ENCODE measurements around the gene RAC3. TPM values are rescaled to one million over a fixed set of nuclear protein-coding genes. Genes with fewer than 3 reads are reported as not detected.
A peak's percentile ranks its signal among the peaks of the same experiment; 100 is the strongest.

RAC3 gene
- total RNA-seq (100 to 1,000 TPM in 1 of 2 donors, 10 to 100 TPM in 1; 74.3 to 102 TPM), polyA plus RNA-seq (ENCODE audit: insufficient read depth, low read depth, low replicate concordance) (42.3 TPM)
- long read RNA-seq, donor 1, transcript RAC3-201 (6 exons, 1,090 nt): major isoform, 29 of 38 reads
- long read RNA-seq, donor 1, partial matches to known transcripts: 5 of 38 reads
- long read RNA-seq, donor 1, other reads (novel, unspliced or antisense): 0 of 38 reads
- long read RNA-seq, donor 2, transcript RAC3-201 (6 exons, 1,090 nt): major isoform, 22 of 25 reads
- long read RNA-seq, donor 2, partial matches to known transcripts: 0 of 25 reads
- long read RNA-seq, donor 2, other reads (novel, unspliced or antisense): 0 of 25 reads

DNA sequence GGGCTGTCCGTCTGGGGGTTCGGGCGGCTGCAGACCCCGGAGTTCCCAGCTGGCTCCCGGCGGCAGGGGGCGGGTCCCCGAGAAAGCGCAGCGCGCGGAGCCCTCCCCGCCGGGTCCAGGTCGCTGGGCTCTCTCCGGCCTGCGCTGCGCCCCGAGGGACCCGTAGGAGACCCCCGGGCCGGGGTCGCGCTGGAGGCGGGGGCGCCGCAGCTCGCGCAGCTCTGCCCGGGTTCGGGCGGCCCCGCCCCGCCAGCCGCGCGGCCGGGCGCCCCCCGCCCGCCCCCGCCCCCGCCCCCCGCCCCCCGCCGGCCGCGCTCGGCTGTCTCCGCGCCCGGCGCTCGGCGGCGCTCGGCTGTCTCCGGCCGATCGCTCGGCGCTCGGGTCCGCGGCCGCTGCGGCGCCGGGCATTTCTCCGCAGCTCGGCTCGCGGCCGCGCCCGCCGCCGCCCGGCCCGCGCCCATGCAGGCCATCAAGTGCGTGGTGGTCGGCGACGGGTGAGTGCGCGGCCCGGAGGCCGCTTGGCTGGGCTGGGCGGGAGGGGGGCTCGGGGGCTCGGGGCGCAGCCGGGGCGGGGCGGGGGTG lies at the start of gene RAC3:
TSS of gene RAC3 (plus strand) at position 376 of the 582 bp plus-strand sequence. CDS start at position 460, 84 bp downstream.
- Histone ChIP-seq H3K27ac (peak within 1 kb of the TSS; percentile 50 to 68), H3K27me3 (no peaks in the 10 kb centered on the region), H3K36me3 (ENCODE audit: low read depth, missing control alignments) (no peaks in the 10 kb centered on the region), H3K4me1 (peaks cover 26% of the 10 kb centered on the region), H3K4me3 (peak within 1 kb of the TSS; percentile 43 to 66), H3K9me3 (no peaks in the 10 kb centered on the region)
- intact Hi-C loops (cut with DNase I; ENCODE audit: low total_unique reads): loop anchor here (10.0 kb wide), 1 partner anchor 123 kb away; no protein-coding TSS in a partner anchor
- DNase-seq: no peak
- WGBS, 2 donors: 2% methylated on average over 9 of the region's 96 CpGs; no CpG with 5 or more reads in 1 of the 2 donors
- TF ChIP-seq POLR2A (IDR thresholded peaks at IDR 0.05) (no peak), CTCF (IDR thresholded peaks at IDR 0.05) (no peak)

DNA sequence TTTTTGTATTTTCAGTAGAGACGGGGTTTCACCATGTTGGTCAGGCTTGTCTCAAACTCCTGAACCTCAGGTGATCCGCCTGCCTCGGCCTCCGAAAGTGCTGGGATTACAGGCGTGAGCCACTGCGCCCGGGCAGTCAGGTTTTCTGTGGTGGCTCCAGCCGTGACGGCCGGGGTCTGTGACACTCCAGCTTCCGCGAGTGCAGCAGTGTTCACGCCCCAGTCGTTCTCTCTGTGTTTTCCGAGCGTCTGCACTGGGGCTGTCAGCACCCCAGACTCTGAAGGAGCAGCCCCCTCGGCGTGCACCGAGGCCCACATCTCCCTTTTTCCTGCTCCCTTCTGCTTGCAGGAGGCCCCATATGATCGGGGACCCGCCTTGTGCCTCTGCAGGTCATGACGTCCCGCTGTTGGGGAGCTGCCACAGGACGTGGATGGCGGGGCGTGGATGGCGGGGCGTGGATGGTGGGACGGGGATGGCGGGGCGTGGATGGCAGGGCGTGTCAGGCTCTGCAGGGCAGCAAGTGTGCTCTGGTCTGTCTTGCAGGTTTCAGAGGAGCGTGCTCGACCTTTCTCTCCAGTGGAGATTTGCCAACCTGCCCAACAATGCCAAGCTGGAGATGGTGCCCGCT lies 48.4 kb upstream of the RAC3 start:
- DNase-seq: no peak
- WGBS, 2 donors: 93 to 95% methylated on average over 28 to 35 of the region's 35 CpGs

GRCh38 chr17:81983639-81984373 lies 47.7 kb upstream of the RAC3 start:
- H3K36me3 ChIP-seq (ENCODE audit: low read depth, missing control alignments): no peaks in the 10 kb centered on the region

More for the DNA sequence above, 48.4 kb upstream of the RAC3 start:
- H3K4me3 ChIP-seq: no peak overlapping the region
- peaks cover 5% of the 10 kb centered on the region for H3K4me1 ChIP-seq
- H3K36me3 ChIP-seq (ENCODE audit: low read depth, missing control alignments): no peaks in the 10 kb centered on the region
- intact Hi-C loops (cut with DNase I; ENCODE audit: low total_unique reads): no loop called here
- TF ChIP-seq CTCF (IDR thresholded peaks at IDR 0.05): no peak
- no peak for TF ChIP-seq POLR2A (IDR thresholded peaks at IDR 0.05)
- H3K9me3 ChIP-seq: no peaks in the 10 kb centered on the region
- no peak overlapping the region for H3K27ac ChIP-seq
- H3K27me3 ChIP-seq: no peaks in the 10 kb centered on the region

More at GRCh38 chr17:81983639-81984373, 47.7 kb upstream of the RAC3 start:
- no peaks in the 10 kb centered on the region for H3K27me3 ChIP-seq
- intact Hi-C loops (cut with DNase I; ENCODE audit: low total_unique reads): no loop called here
- H3K27ac ChIP-seq: no peak overlapping the region
- DNase-seq: no peak
- no peaks in the 10 kb centered on the region for H3K9me3 ChIP-seq
- peaks cover under 1% of the 10 kb centered on the region for H3K4me1 ChIP-seq
- TF ChIP-seq CTCF (IDR thresholded peaks at IDR 0.05) (no peak), POLR2A (IDR thresholded peaks at IDR 0.05) (no peak)
- no peak overlapping the region for H3K4me3 ChIP-seq
- WGBS, 2 donors: 90 to 95% methylated on average over 21 to 26 of the region's 26 CpGs

All from testis (tissue), 5 donors.